Fibroblast of lung (primary cell): ENCODE results near the gene NDUFB5. TPM values are rescaled to one million over a fixed set of nuclear protein-coding genes. Genes with fewer than 3 reads are reported as not detected.
A peak's percentile ranks its signal among the peaks of the same experiment; 100 is the strongest.

Source experiments
- DNase-seq, 2 donors: peaks; one replicate each; pipeline versions ENCODE4 v3.0.0 to v3.0.0-alpha.2; 2010; ENCODE audit warnings: low read depth in 2 of 2
- H2AFZ ChIP-seq: 2 replicates; pipeline ENCODE4 v1.5.1; 2012; ENCODE audit warnings: low read length, control low read depth, inconsistent platforms
- H3K27ac ChIP-seq: 2 replicates; pipeline ENCODE4 v1.5.1; 2011; ENCODE audit warnings: low read length, control low read depth; ENCODE audit not compliant: insufficient read depth
- H3K27me3 ChIP-seq: 2 replicates; pipeline ENCODE4 v1.5.1; 2011; ENCODE audit warnings: mild to moderate bottlenecking, low read length; ENCODE audit not compliant: control insufficient read depth, insufficient read depth
- H3K36me3 ChIP-seq: 2 replicates; pipeline ENCODE4 v1.5.1; 2011; ENCODE audit warnings: low read length; ENCODE audit not compliant: control insufficient read depth, insufficient read depth
- H3K4me1 ChIP-seq: 2 replicates; pipeline ENCODE4 v1.5.1; 2011; ENCODE audit warnings: low read length; ENCODE audit not compliant: control insufficient read depth, insufficient read depth; ENCODE audit errors: extremely low read depth
- H3K4me2 ChIP-seq: 2 replicates; pipeline ENCODE4 v1.5.1; 2011; ENCODE audit warnings: low read length, control low read depth; ENCODE audit not compliant: insufficient read depth; ENCODE audit errors: extremely low read depth
- H3K4me3 ChIP-seq, 4 experiments: fragments of 200-600 bp in 1 of 4; sonication (generic) in 1 of 4; replicated peaks in 1 of 4; 2 replicates each; pipeline ENCODE4 v1.5.1; 2011 to 2016; ENCODE audit warnings: low read length in 4 of 4, low read depth in 3 of 4, mild to moderate bottlenecking in 3 of 4, control low read depth in 2 of 4, inconsistent platforms in 1 of 4, mixed read lengths in 1 of 4; ENCODE audit not compliant: insufficient read depth in 1 of 4; ENCODE audit errors: control extremely low read depth in 1 of 4
- H3K79me2 ChIP-seq: 2 replicates; pipeline ENCODE4 v1.5.1; 2012; ENCODE audit warnings: mild to moderate bottlenecking, low read length, inconsistent platforms; ENCODE audit not compliant: control insufficient read depth, insufficient read depth
- H3K9ac ChIP-seq: 2 replicates; pipeline ENCODE4 v1.5.1; 2011; ENCODE audit warnings: mild to moderate bottlenecking, low read length, control low read depth; ENCODE audit not compliant: insufficient read depth
- H3K9me3 ChIP-seq: 2 replicates; pipeline ENCODE4 v1.5.1; 2012; ENCODE audit warnings: low read depth, low read length; ENCODE audit not compliant: control insufficient read depth, insufficient read depth
- H4K20me1 ChIP-seq: 2 replicates; pipeline ENCODE4 v1.5.1; 2011; ENCODE audit warnings: low read length; ENCODE audit not compliant: control insufficient read depth, insufficient read depth; ENCODE audit errors: extremely low read depth
- CTCF ChIP-seq, 2 donors: IDR thresholded peaks in 1 of 2; conservative IDR thresholded peaks in 1 of 2; 1 replicate in 1 of 2; 2 replicates in 1 of 2; pipeline ENCODE4 v1.5.1; 2011 to 2012; ENCODE audit warnings: low read length in 2 of 2, control low read depth in 1 of 2, inconsistent platforms in 1 of 2, low read depth in 1 of 2, mild to moderate bottlenecking in 1 of 2
- EZH2 ChIP-seq: IDR thresholded peaks from 2 replicates; pipeline ENCODE4 v1.5.1; 2012; ENCODE audit warnings: low read length, control low read depth, mild to moderate bottlenecking; ENCODE audit errors: missing control alignments
- polyA plus RNA-seq, 2 donors: library from polyadenylated mRNA; depleted of rRNA in 1 of 2; stranded (reverse) in 1 of 2; unstranded in 1 of 2; fragments of >200 nt; gene quantifications; 2 replicates each; pipeline ENCODE4 v1.2.1, GENCODE V29; 2011 to 2012; ENCODE audit warnings: missing spikeins in 1 of 2
- total RNA-seq: library from RNA; depleted of rRNA; stranded (reverse); fragments of >200 nt; gene quantifications from 2 replicates; pipeline ENCODE4 v1.2.1, GENCODE V29; 2014

NDUFB5 gene
- total and polyA plus RNA-seq, 2 donors (not counting 1 experiment from before 2014, with no cell fraction given), result 57.5 to 120 TPM

GRCh38 chr3:179610066-179610465, 5.5 kb downstream of the NDUFB5 start:
- Histone ChIP-seq H3K36me3 (no peaks in the 10 kb centered on the region), H3K4me3 (no peak overlapping the region), H3K27ac (no peak overlapping the region), H3K9me3 (no peaks in the 10 kb centered on the region), H3K27me3 (no peaks in the 10 kb centered on the region), H4K20me1 (no peaks in the 10 kb centered on the region), H3K79me2 (peaks cover 12% of the 10 kb centered on the region), H3K4me1 (no peaks in the 10 kb centered on the region), H3K4me2 (no peak overlapping the region), H2AFZ (no peak overlapping the region), H3K9ac (no peak overlapping the region)
- no peak for TF ChIP-seq CTCF (conservative IDR thresholded peaks at IDR 0.05 in 1 of 2, IDR thresholded peaks at IDR 0.05 in 1 of 2; ENCODE audit: low read depth in 1 of 2, low read length in 2 of 2)
- no peak for TF ChIP-seq EZH2
- DNase-seq, result no peak

- TF ChIP-seq CTCF (conservative IDR thresholded peaks at IDR 0.05 in 1 of 2, IDR thresholded peaks at IDR 0.05 in 1 of 2; ENCODE audit: low read depth in 1 of 2, low read length in 2 of 2), result no peak
- TF ChIP-seq EZH2, result no peak
- H3K27ac ChIP-seq, result no peak overlapping the region
- no peaks in the 10 kb centered on the region for H3K36me3 ChIP-seq
- no peaks in the 10 kb centered on the region for H3K9me3 ChIP-seq
- H3K4me1 ChIP-seq, result no peaks in the 10 kb centered on the region
- H2AFZ ChIP-seq, result no peak overlapping the region
- H3K27me3 ChIP-seq, result no peaks in the 10 kb centered on the region
- DNase-seq, result peak; percentile 15 to 72
- H3K9ac ChIP-seq, result no peak overlapping the region
- H4K20me1 ChIP-seq, result no peaks in the 10 kb centered on the region
- peaks cover 3% of the 10 kb centered on the region for H3K79me2 ChIP-seq
- no peak overlapping the region for H3K4me2 ChIP-seq
- no peak overlapping the region for H3K4me3 ChIP-seq
Measured at GRCh38 chr3:179613807-179614206, 9.2 kb downstream of the NDUFB5 start.

- no peaks in the 10 kb centered on the region for H3K36me3 ChIP-seq
- H3K27me3 ChIP-seq, result no peaks in the 10 kb centered on the region
- no peaks in the 10 kb centered on the region for H3K9me3 ChIP-seq
- peak in 1 of 2 donors; percentile 43 for DNase-seq
- no peaks in the 10 kb centered on the region for H3K4me1 ChIP-seq
- H3K79me2 ChIP-seq, result no peaks in the 10 kb centered on the region
- H4K20me1 ChIP-seq, result no peaks in the 10 kb centered on the region
- no peak overlapping the region for H2AFZ ChIP-seq
- TF ChIP-seq EZH2 (no peak), CTCF (conservative IDR thresholded peaks at IDR 0.05 in 1 of 2, IDR thresholded peaks at IDR 0.05 in 1 of 2; ENCODE audit: low read depth in 1 of 2, low read length in 2 of 2) (no peak)
- H3K27ac ChIP-seq, result no peak overlapping the region
- no peak overlapping the region for H3K9ac ChIP-seq
- no peak overlapping the region for H3K4me2 ChIP-seq
- H3K4me3 ChIP-seq, result no peak overlapping the region
Measured at GRCh38 chr3:179615458-179616173, 11.0 kb downstream of the NDUFB5 start.
